Fibroblast of skin of right quadriceps (primary cell): ENCODE results near the gene NTRK2.

Experiments
- DNase-seq: peaks from one replicate; pipeline ENCODE4 v3.0.0-alpha.2; 2013

The NTRK2 gene

GRCh38 chr9:84742261-84742660, 72.7 kb downstream of the NTRK2 start:
- DNase-seq = no peak

GRCh38 chr9:84744195-84744594, 74.7 kb downstream of the NTRK2 start:
- no peak for DNase-seq

- no peak for DNase-seq
Observed at GRCh38 chr9:84744726-84745125, 75.2 kb downstream of the NTRK2 start.

GRCh38 chr9:84748112-84748511, 78.6 kb downstream of the NTRK2 start:
- DNase-seq = no peak

GRCh38 chr9:84750152-84750865, 80.8 kb downstream of the NTRK2 start:
- DNase-seq = no peak

- DNase-seq = peak; percentile 39
Observed at GRCh38 chr9:84751921-84752320, 82.4 kb downstream of the NTRK2 start.

- peak; percentile 89 for DNase-seq
Observed at GRCh38 chr9:84754461-84754860, 84.9 kb downstream of the NTRK2 start.

GRCh38 chr9:84754881-84755280, 85.4 kb downstream of the NTRK2 start:
- peak; percentile 81 for DNase-seq

- no peak for DNase-seq
Observed at GRCh38 chr9:84755380-84755779, 85.9 kb downstream of the NTRK2 start.

GRCh38 chr9:84756171-84756570, 86.6 kb downstream of the NTRK2 start:
- DNase-seq = no peak

- no peak for DNase-seq
Observed at GRCh38 chr9:84756731-84757130, 87.2 kb downstream of the NTRK2 start.

- DNase-seq = no peak
Observed at GRCh38 chr9:84758817-84759216, 89.3 kb downstream of the NTRK2 start.

- no peak for DNase-seq
Observed at GRCh38 chr9:84759300-84759750, 89.8 kb downstream of the NTRK2 start.

- DNase-seq = no peak
Observed at GRCh38 chr9:84759804-84760203, 90.3 kb downstream of the NTRK2 start.

GRCh38 chr9:84761137-84761808, 91.7 kb downstream of the NTRK2 start:
- peak; percentile 62 for DNase-seq

- DNase-seq = peak; percentile 41
Observed at GRCh38 chr9:84772511-84772910, 103.0 kb downstream of the NTRK2 start.

- DNase-seq = peak; percentile 83
Observed at GRCh38 chr9:84773022-84773421, 103.5 kb downstream of the NTRK2 start.

- DNase-seq = no peak
Observed at GRCh38 chr9:84775056-84775643, 105.6 kb downstream of the NTRK2 start.

- DNase-seq = no peak
Observed at GRCh38 chr9:84778570-84778969, 109.0 kb downstream of the NTRK2 start.

GRCh38 chr9:84779883-84780282, 110.4 kb downstream of the NTRK2 start:
- DNase-seq = peak; percentile 53

GRCh38 chr9:84780385-84780784, 110.9 kb downstream of the NTRK2 start:
- DNase-seq = no peak

- peak; percentile 37 for DNase-seq
Observed at GRCh38 chr9:84781458-84781857, 111.9 kb downstream of the NTRK2 start.

GRCh38 chr9:84781931-84782866, 112.7 kb downstream of the NTRK2 start:
- peak; percentile 29 for DNase-seq
